ENCODE results near the gene KIF3C.
"Not testable (repeated sequence)": the region's sequence is repeated elsewhere in the genome, so short reads cannot be mapped to it uniquely, and the experiment has no call there.

KIF3C gene

GRCh38 chr2:25915411-25915810 is 66.9 kb downstream of the KIF3C start:
- not testable (repeated sequence) for DNase-seq

GRCh38 chr2:25913696-25913973 is 68.7 kb downstream of the KIF3C start:
- not testable (repeated sequence) for DNase-seq

GRCh38 chr2:25912851-25913695 is 69.2 kb downstream of the KIF3C start:
- peak; percentile 51 for DNase-seq

DNA sequence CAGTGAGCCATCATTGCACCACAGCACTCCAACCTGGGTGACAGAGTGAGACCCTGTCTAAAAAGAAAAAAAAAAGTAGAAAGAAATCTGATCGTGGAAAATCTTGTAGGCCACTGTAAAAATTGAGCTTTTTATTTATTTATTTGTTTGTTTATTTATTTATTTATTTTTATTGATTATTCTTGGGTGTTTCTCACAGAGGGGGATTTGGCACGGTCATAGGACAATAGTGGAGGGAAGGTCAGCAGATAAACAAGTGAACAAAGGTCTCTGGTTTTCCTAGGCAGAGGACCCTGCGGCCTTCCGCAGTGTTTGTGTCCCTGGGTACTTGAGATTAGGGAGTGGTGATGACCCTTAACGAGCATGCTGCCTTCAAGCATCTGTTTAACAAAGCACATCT is 72.7 kb downstream of the KIF3C start:
- not testable (repeated sequence) for DNase-seq

DNA sequence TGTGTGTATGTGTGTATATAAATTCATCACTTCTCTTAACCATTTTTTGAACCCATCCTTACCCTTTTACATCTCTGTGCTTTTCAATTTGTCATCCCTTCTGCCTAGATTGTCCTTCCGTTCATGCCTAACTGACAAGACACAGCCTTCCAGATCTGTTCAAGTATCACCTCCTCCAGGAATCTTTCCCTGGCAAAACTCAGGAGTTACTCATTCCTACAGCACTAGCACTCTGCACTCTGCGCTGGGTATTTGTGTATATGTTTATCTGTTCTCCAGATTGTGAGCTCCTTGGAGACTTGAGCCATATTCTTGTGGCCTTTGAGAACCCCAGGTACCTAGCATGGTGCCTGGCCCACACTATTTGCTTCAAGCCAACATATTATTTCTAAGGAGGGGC is 77.2 kb downstream of the KIF3C start:
- DNase-seq, result no peak

DNA sequence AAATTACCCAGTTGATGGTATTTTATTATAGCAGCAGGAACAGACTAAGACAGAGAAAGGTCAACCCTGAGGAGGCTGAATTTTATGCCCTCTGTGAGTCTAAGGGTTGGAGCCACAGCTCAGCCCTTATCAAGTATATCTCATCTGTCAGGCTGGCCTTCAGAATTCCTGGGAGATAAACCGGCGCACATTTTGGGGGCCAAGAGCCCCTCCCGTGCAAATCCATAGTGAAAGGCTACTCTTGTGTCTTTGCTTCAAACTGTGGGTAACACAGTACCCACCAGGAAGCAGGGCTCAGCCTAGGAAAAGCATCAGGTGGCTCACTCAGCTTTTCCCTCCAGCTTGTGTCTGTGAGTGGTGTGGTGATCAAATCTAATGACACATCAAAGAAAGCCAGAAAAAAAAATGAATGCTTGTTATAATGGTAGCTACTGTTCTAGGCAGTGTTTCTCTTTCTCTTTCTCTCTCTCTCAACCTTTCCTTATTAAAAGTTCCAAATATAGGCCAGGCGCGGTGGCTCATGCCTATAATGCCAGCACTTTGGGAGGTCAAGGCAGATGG is 79.0 kb downstream of the KIF3C start:
- DNase-seq, result no peak

GRCh38 chr2:25899404-25899970 is 82.8 kb downstream of the KIF3C start:
- no peak for DNase-seq

DNA sequence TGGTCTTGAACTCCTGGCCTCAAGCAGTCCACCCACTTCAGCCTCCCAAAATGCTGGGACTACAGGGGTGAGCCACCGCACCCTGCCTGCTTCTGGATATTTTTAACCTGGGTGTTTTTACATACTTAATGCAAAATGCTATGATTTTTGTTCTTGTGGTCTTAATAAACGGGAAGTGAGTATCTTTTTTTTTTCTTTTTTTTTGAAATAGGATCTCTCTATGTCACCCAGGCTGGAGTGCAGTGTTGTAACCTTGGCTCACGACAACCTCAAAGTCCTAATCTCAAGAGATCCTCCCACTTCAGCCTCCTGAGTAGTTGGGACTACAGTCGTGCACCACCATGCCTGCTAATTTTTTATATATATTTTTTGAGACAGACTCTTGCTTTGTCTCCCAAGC is 84.8 kb downstream of the KIF3C start:
- DNase-seq, result no peak

DNA sequence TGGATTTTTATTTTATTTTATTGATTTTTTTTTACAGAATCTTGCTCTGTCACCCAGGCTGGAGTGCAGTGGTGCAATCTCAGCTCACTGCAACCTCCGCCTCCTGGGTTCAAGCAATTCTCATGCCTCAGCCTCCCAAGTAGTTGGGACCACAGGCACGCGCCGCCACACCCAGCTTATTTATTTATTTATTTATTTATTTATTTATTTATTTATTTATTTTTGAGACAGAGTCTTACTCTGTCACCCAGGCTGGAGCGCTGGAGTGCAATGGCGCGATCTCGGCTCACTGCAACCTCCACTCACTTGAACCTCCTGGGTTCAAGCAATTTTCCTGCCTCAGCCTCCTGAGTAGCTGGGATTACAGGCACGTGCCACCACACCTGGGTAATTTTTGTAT is 86.0 kb downstream of the KIF3C start:
- DNase-seq, result not testable (repeated sequence)

DNA sequence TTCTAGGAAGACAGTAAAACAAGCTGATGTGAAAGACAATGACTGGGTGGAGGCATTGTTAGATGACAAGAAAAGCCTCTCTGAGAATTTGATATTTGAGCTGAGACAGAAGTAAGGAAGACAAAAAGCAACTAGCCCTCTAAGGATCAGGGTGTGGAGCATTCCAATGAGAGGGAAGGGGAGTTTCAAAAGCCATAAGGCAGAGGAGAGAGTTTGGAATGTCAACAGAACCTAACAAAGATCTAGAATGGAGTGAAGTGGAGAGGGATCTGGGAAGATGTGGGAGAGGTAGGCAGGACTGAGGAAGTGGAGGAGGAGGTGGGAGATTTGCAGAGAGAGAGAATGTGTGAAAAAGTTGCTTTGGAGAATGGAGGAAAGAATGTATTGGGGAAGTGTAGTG is 86.7 kb downstream of the KIF3C start:
- DNase-seq, result no peak

- no peak for DNase-seq
Measured at GRCh38 chr2:25895018-25895417, 87.3 kb downstream of the KIF3C start.

DNA sequence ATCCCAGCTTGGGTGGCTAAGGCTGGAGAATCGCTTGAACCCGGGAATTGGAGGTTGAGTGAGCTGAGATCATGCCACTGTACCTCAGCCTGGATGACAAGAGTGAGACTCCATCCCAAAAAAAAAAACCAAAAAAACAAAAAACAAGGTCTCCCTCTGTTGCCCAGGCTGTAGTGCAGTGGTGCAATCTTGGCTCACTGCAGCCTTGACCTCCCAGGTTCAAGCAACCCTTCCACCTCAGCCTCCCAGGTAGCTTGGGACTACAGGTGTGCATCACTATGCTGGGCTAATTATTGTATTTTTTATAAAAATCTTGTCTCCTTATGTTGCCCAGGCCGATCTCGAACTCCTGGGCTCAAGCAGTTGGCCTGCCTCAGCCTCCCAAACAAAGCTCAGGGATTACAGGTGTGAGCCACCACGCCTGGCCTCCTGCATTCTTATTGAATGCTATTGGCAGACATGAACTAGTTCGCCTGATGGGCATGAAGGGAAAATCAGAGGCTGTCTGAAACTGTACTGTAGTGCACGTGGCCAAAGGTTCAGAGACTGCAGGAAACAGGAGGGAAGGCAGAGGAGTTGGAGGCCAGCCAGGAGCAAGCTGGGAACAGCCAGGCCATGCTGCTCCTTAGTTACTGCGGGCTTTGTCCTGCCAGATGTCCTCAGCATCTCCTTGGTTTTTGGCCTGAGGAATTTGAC is 88.0 kb downstream of the KIF3C start:
- peak; percentile 33 for DNase-seq

- DNase-seq, result no peak
Measured at GRCh38 chr2:25891672-25892071, 90.6 kb downstream of the KIF3C start.

DNA sequence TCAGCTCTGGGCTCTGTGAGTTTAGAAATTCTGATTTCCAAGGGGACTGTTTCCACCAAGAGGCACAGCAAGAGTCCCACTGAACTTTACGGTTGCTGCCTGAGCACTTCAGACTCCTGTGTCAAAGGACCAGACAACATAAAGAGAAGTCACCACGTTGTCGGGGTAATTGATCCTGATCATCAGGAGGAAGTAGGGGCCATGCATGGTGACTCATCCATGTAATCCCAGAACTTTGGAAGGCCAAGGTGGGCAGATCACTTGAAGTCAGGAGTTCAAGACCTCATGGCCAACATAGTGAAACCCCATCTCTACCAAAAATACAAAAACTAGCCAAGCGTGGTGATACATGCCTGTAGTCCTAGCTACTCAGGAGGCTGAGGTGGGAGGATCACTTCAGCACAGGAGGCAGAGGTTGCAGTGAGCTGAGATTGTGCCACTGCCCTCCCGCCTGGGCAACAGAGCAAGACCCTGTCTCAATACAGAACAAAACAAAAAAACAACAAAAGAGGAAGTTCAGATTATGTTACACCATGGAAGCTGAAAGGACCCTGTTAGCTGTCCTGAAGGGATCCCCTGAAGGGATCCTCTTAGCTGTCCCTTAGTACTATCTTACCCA is 94.6 kb downstream of the KIF3C start:
- no peak for DNase-seq

GRCh38 chr2:25885933-25886332 is 96.4 kb downstream of the KIF3C start:
- DNase-seq, result peak; percentile 81

DNA sequence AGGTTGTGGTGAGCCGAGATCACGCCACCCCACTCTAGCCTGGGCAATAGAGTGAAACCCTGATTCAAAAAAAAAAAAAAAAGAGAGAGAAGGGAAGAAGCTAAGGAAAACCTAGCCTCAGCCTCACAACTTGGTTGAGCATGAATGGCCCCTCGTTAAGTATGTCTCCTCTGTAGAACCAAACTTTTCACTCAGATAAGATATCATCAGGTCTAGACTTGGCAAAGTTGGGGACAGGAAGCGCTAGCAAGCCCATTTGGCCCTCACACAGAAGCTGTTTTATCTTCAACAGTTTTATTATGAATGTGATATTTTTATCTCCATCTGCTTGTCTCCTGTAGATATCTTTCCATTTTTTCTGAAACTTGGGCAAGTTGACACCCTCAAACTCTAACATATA is 100.5 kb downstream of the KIF3C start:
- no peak for DNase-seq

- peak; percentile 59 for DNase-seq
Measured at GRCh38 chr2:25879133-25879730, 103.1 kb downstream of the KIF3C start.

- peak; percentile 97 for DNase-seq
Measured at GRCh38 chr2:25878361-25879132, 103.8 kb downstream of the KIF3C start, which contains the start of gene ASXL2. Gene ASXL2 (minus strand): TSS chr2:25878487. CDS start chr2:25878222, 265 bp downstream.

DNA sequence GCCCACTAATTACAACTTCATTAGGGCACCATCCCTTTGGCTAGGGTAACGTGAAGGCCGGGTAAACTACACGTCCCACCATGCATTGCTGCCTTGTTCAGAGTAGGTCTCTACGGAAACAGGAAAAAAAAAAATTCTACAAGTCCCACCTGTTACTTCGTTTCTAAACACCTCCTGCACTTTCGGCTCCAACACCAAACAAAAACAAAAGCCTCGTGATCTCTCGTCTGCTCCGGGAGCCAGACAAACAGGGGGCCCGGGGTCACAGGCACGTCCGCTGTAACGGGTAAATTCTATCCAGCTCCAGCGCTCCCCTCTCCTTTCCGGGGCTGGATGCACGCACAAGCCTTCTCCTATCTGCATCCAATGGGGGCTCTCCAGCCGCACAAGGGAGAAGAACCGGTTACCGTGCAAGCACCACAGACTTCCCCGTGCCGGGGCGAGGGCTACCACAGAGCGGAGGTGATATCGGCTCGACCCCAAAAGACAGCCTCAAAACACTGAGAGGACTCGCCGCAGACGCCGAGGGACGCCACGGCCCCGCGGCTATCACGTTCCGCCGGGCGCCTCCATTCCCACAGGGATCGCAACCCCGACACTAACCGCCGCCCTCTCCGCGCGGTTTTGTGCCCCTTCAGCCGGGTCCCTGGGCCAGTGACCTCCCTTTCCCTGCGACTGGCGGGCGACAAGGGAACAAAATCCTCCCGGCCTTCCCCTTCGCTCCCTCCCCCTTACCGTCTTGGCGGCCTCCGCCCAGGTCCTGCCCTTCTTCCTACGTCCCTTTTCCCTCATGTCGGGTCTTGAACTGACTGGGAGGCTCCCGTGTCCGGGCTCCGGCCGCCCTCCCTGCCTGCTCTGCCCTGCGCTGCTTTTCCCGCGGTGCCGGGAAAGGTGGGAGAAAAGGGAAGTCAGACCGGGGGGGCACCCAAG is 104.6 kb downstream of the KIF3C start:
- DNase-seq, result peak; percentile 37

All from fibroblast of skin of abdomen (primary cell).